B cell (primary cell): ENCODE measurements around the gene ZNF182. TPM values are rescaled to one million over a fixed set of nuclear protein-coding genes. Genes with fewer than 3 reads are reported as not detected.

Experiments used
- ATAC-seq: fragments of 200-7000 bp; cut with Tn5 transposase; one replicate; pipeline ENCODE4 v1.10.0; 2021; ENCODE audit warnings: low read depth, mild to moderate bottlenecking, moderate number of reproducible peaks, moderate library complexity
- CTCF ChIA-PET: fragments of 350-600 bp; sonication (Branson Sonifier 250); formaldehyde crosslinking; loops from one replicate; lab custom pipeline; 2021; ENCODE audit warnings: antibody characterized with exemption, inconsistent platforms; lab: Charles Lee
- POLR2A ChIA-PET: fragments of 350-600 bp; sonication (Branson Sonifier 250); formaldehyde crosslinking; loops from one replicate; lab custom pipeline; 2021; ENCODE audit warnings: antibody characterized with exemption; lab: Charles Lee
- DNase-seq: peaks from one replicate; pipeline ENCODE4 v3.0.0; 2013
- H2AFZ ChIP-seq: 2 replicates; pipeline ENCODE4 v1.6.1; 2012; ENCODE audit warnings: mild to moderate bottlenecking, low read depth, low read length; ENCODE audit not compliant: insufficient read depth, poor library complexity, severe bottlenecking
- H3K27ac ChIP-seq, 2 donors: 1 replicate in 1 of 2; 2 replicates in 1 of 2; pipeline ENCODE4 v1.5.1; 2012 to 2013; ENCODE audit warnings: low read length in 2 of 2, mild to moderate bottlenecking in 2 of 2, moderate library complexity in 1 of 2
- H3K27me3 ChIP-seq, 4 experiments: fragments of 200-600 bp in 1 of 4; sonication (generic) in 1 of 4; replicated peaks in 1 of 4; 1 replicate in 2 of 4; 2 replicates in 2 of 4; pipeline versions ENCODE4 v1.6.1 to v1.7.0; 2013 to 2016; ENCODE audit warnings: low read length in 3 of 4, mild to moderate bottlenecking in 2 of 4, mixed read lengths in 1 of 4, moderate library complexity in 1 of 4; ENCODE audit not compliant: insufficient read depth in 4 of 4, control insufficient read depth in 3 of 4; ENCODE audit errors: control extremely low read depth in 1 of 4
- H3K36me3 ChIP-seq, 2 experiments: replicated peaks in 1 of 2; 1 replicate in 1 of 2; 2 replicates in 1 of 2; pipeline versions ENCODE4 v1.6.1 to v1.7.1; 2013; ENCODE audit warnings: low read length in 1 of 2; ENCODE audit not compliant: insufficient read depth in 2 of 2, control insufficient read depth in 1 of 2; ENCODE audit errors: control extremely low read depth in 1 of 2, extremely low read depth in 1 of 2
- H3K4me1 ChIP-seq, 2 donors: fragments of 200-600 bp in 1 of 2; sonication (generic) in 1 of 2; 1 replicate in 1 of 2; 2 replicates in 1 of 2; pipeline versions ENCODE4 v1.5.1 to v1.6.1; 2013 to 2017; ENCODE audit warnings: low read length in 2 of 2; ENCODE audit not compliant: control insufficient read depth in 2 of 2, insufficient read depth in 2 of 2
- H3K4me2 ChIP-seq: replicated peaks from 2 replicates; pipeline ENCODE3; 2012; ENCODE audit warnings: mild to moderate bottlenecking, low read depth, low read length; ENCODE audit not compliant: poor library complexity, severe bottlenecking
- H3K4me3 ChIP-seq, 5 experiments: fragments of 200-600 bp in 1 of 5; sonication (generic) in 1 of 5; 1 replicate in 3 of 5; 2 replicates in 2 of 5; pipeline versions ENCODE4 v1.5.1 to v1.7.0; 2011 to 2016; ENCODE audit warnings: low read length in 4 of 5, mild to moderate bottlenecking in 4 of 5, low read depth in 2 of 5, control low read depth in 1 of 5, moderate library complexity in 1 of 5; ENCODE audit not compliant: insufficient read depth in 1 of 5; ENCODE audit errors: control extremely low read depth in 1 of 5, extremely low read depth in 1 of 5
- H3K79me2 ChIP-seq: fragments of 200-600 bp; sonication (generic); one replicate; pipeline ENCODE4 v1.6.0; 2016; ENCODE audit warnings: low read length; ENCODE audit not compliant: control insufficient read depth, insufficient read depth
- H3K9ac ChIP-seq: fragments of 200-600 bp; sonication (generic); 2 replicates; pipeline ENCODE4 v1.6.1; 2017; ENCODE audit warnings: mild to moderate bottlenecking, low read length, moderate library complexity
- H3K9me3 ChIP-seq, 3 donors: one replicate each; pipeline versions ENCODE4 v1.6.1 to v1.7.1; 2013; ENCODE audit warnings: low read length in 2 of 3; ENCODE audit not compliant: control insufficient read depth in 2 of 3, insufficient read depth in 1 of 3; ENCODE audit errors: control extremely low read depth in 1 of 3
- H4K20me1 ChIP-seq: 2 replicates; pipeline ENCODE4 v1.6.0; 2012; ENCODE audit warnings: mild to moderate bottlenecking, low read length; ENCODE audit not compliant: insufficient read depth, control insufficient read depth, poor library complexity, severe bottlenecking
- H3K27ac Mint-ChIP-seq: one replicate; pipeline ENCODE4 v1.8.0; 2021; ENCODE audit warnings: mixed read lengths
- H3K27me3 Mint-ChIP-seq: one replicate; pipeline ENCODE4 v1.8.0; 2021; ENCODE audit warnings: mixed read lengths
- H3K4me1 Mint-ChIP-seq: one replicate; pipeline ENCODE4 v1.8.0; 2021; ENCODE audit warnings: mixed read lengths
- H3K4me3 Mint-ChIP-seq: one replicate; pipeline ENCODE4 v1.8.0; 2021; ENCODE audit warnings: mixed read lengths
- H3K9me3 Mint-ChIP-seq: one replicate; pipeline ENCODE4 v1.8.0; 2022; ENCODE audit warnings: mixed read lengths; ENCODE audit not compliant: insufficient read depth
- CTCF ChIP-seq: fragments of 200-600 bp; IDR thresholded peaks from one replicate; pipeline ENCODE4 v1.8.0; 2022; ENCODE audit warnings: antibody characterized with exemption, mild to moderate bottlenecking
- EZH2 ChIP-seq: IDR thresholded peaks from 2 replicates; pipeline ENCODE4 v1.6.1; 2012; ENCODE audit warnings: borderline replicate concordance, low read depth, mild to moderate bottlenecking, moderate library complexity, low read length; ENCODE audit not compliant: insufficient read depth, poor library complexity, severe bottlenecking
- WGBS: methylation state at CpG from one replicate; pipeline ENCODE4 v1.1.5; 2013; ENCODE audit warnings: missing lambda C conversion rate; ENCODE audit not compliant: insufficient coverage; 5-methylcytosine and 5-hydroxymethylcytosine counted together
- intact Hi-C: fragments of 100-400 bp; cut with micrococcal nuclease; formaldehyde crosslinking; loops from one replicate; pipeline ENCODE4 v1.10.0; 2022
- polyA plus RNA-seq: library from polyadenylated mRNA; depleted of rRNA; stranded (reverse); fragments of >200 nt; gene quantifications from 2 replicates; pipeline ENCODE4 v1.2.3, GENCODE V29; 2012
- total RNA-seq, 2 donors: library from RNA; stranded (reverse); fragments of 120-200 nt in 1 of 2; gene quantifications; 1 replicate in 1 of 2; 2 replicates in 1 of 2; pipeline versions ENCODE4 v1.2.3 to v1.2.4, GENCODE V29; 2013 to 2022

ZNF182 gene
- total and polyA plus RNA-seq, 2 donors (not counting 1 experiment from before 2014, with no cell fraction given), result 4.0 to 12.6 TPM

- Mint-ChIP-seq H3K4me3 (peak overlapping the region; percentile 45), H3K27me3 (no peaks in the 10 kb centered on the region), H3K4me1 (peaks cover 30% of the 10 kb centered on the region), H3K27ac (peak overlapping the region; percentile 32), H3K9me3 (no peaks in the 10 kb centered on the region)
- ATAC-seq, result no peak
- no peaks in the 10 kb centered on the region for H3K9me3 ChIP-seq
- H3K79me2 ChIP-seq, result peaks cover 29% of the 10 kb centered on the region
- ChIA-PET CTCF (no interaction called here), POLR2A (no interaction called here)
- no peak overlapping the region for H2AFZ ChIP-seq
- H3K4me3 ChIP-seq, result no peak overlapping the region
- peak overlapping the region; percentile 81 for H3K4me2 ChIP-seq
- DNase-seq, result no peak
- intact Hi-C loops, result no loop called here
- H3K36me3 ChIP-seq, result peaks cover 2 to 3% of the 10 kb centered on the region in 2 experiments
- no peak overlapping the region for H3K9ac ChIP-seq
- WGBS, result no CpG with 5 or more reads among the region's 3 CpGs
- peak overlapping the region in 1 of 2 donors; percentile 32 for H3K27ac ChIP-seq
- H3K4me1 ChIP-seq, result peaks cover 3 to 7% of the 10 kb centered on the region in 2 donors
- H3K27me3 ChIP-seq, result no peaks in the 10 kb centered on the region
- no peaks in the 10 kb centered on the region for H4K20me1 ChIP-seq
- TF ChIP-seq EZH2 (no peak), CTCF (no peak)
Measured at GRCh38 chrX:48002319-48002718, 1.5 kb downstream of the ZNF182 start.

GRCh38 chrX:48001260-48001659, 2.5 kb downstream of the ZNF182 start:
- H3K4me3 ChIP-seq, result no peak overlapping the region
- H3K4me2 ChIP-seq, result no peak overlapping the region
- no peak for ATAC-seq
- H3K79me2 ChIP-seq, result peaks cover 29% of the 10 kb centered on the region
- H4K20me1 ChIP-seq, result no peaks in the 10 kb centered on the region
- no peak overlapping the region for H3K27ac Mint-ChIP-seq
- peaks cover 30% of the 10 kb centered on the region for H3K4me1 Mint-ChIP-seq
- no peak for DNase-seq
- peaks cover 4 to 9% of the 10 kb centered on the region in 2 experiments for H3K36me3 ChIP-seq
- H3K4me3 Mint-ChIP-seq, result peak overlapping the region; percentile 30
- ChIA-PET POLR2A (no interaction called here), CTCF (no interaction called here)
- no peaks in the 10 kb centered on the region for H3K9me3 Mint-ChIP-seq
- WGBS, result 100% methylated on average over 1 of the region's 3 CpGs
- no peaks in the 10 kb centered on the region for H3K9me3 ChIP-seq
- TF ChIP-seq CTCF, result no peak
- no peak for TF ChIP-seq EZH2
- no peaks in the 10 kb centered on the region for H3K27me3 ChIP-seq
- H3K27ac ChIP-seq, result no peak overlapping the region
- H3K27me3 Mint-ChIP-seq, result no peaks in the 10 kb centered on the region
- H3K4me1 ChIP-seq, result peaks cover 3 to 7% of the 10 kb centered on the region in 2 donors
- no peak overlapping the region for H2AFZ ChIP-seq
- intact Hi-C loops, result no loop called here
- H3K9ac ChIP-seq, result no peak overlapping the region
